Heart right ventricle (tissue), 16 donors: ENCODE data around the gene CST1. TPM values are rescaled to one million over a fixed set of nuclear protein-coding genes. Genes with fewer than 3 reads are reported as not detected.

Source experiments
- ATAC-seq, 8 donors: fragments of 200-7000 bp; cut with Tn5 transposase; one replicate each; pipeline ENCODE4 v1.9.1; 2020; ENCODE audit warnings: mild to moderate bottlenecking in 8 of 8, moderate library complexity in 8 of 8, moderate number of reproducible peaks in 1 of 8
- DNase-seq, 2 donors: peaks; one replicate each; pipeline ENCODE4 v3.0.0-alpha.2; 2020
- H3K27ac ChIP-seq, 10 donors: fragments of 200-600 bp; sonication (generic) in 2 of 10; one replicate each; pipeline versions ENCODE4 v1.5.0 to v1.8.0; 2020 to 2022; ENCODE audit warnings: mild to moderate bottlenecking in 3 of 10
- H3K27me3 ChIP-seq, 7 donors: fragments of 200-600 bp; one replicate each; pipeline ENCODE4 v1.8.0; 2021 to 2022; ENCODE audit warnings: mild to moderate bottlenecking in 2 of 7
- H3K36me3 ChIP-seq, 9 donors: fragments of 200-600 bp; sonication (generic) in 1 of 9; one replicate each; pipeline versions ENCODE4 v1.5.0 to v1.8.0; 2020 to 2022; ENCODE audit warnings: mild to moderate bottlenecking in 2 of 9
- H3K4me1 ChIP-seq, 9 donors: fragments of 200-600 bp; sonication (generic) in 1 of 9; one replicate each; pipeline versions ENCODE4 v1.5.0 to v1.8.0; 2020 to 2022; ENCODE audit warnings: mild to moderate bottlenecking in 4 of 9
- H3K4me3 ChIP-seq, 10 donors: fragments of 200-600 bp; sonication (generic) in 2 of 10; one replicate each; pipeline versions ENCODE4 v1.5.0 to v1.8.0; 2020 to 2022; ENCODE audit warnings: mild to moderate bottlenecking in 7 of 10, moderate library complexity in 2 of 10
- H3K9me3 ChIP-seq, 11 donors: fragments of 200-600 bp in 10 of 11; sonication (generic) in 2 of 11; one replicate each; pipeline versions ENCODE4 v1.5.0 to v1.8.0; 2013 to 2022; ENCODE audit warnings: mild to moderate bottlenecking in 2 of 11, control low read depth in 1 of 11, moderate library complexity in 1 of 11
- CTCF ChIP-seq, 9 donors: fragments of 200-600 bp; sonication (generic) in 2 of 9; IDR thresholded peaks; one replicate each; pipeline versions ENCODE4 v1.5.0 to v1.8.0; 2021 to 2022; ENCODE audit warnings: antibody characterized with exemption in 9 of 9, mild to moderate bottlenecking in 5 of 9, moderate library complexity in 1 of 9
- WGBS, 2 donors: extraction: QIAGEN DNeasy Blood & Tissue Kit; methylation state at CpG; one replicate each; pipeline ENCODE4 v1.1.7; 2013; ENCODE audit warnings: inconsistent platforms in 1 of 2; 5-methylcytosine and 5-hydroxymethylcytosine counted together
- intact Hi-C, 10 donors: fragments of 100-400 bp; cut with DNase I; formaldehyde crosslinking; loops; one replicate each; pipeline versions ENCODE4 v1.11.1 to v1.14.2; 2022
- polyA plus RNA-seq, 2 donors: library from polyadenylated mRNA; stranded (reverse); fragments of 200-250 nt; gene quantifications; one replicate each; pipeline ENCODE4 v1.2.3, GENCODE V29; 2013
- total RNA-seq, 10 donors: library from RNA; stranded (reverse); fragmentation: NEBNext Ultra II Directional in 3 of 10; extraction: Animal tissue kit (Norgen Biotek cat#: 25700) in 3 of 10; gene quantifications; one replicate each; pipeline versions ENCODE4 v1.2.1 to v1.2.4, GENCODE V29; 2021 to 2023
- donor health status: Arrhythmogenic right ventricular cardiomyopathy.
- donor health status: ischemic (EF 13 %, LVEDD 7.1; RV severe dilation, severe dysfunction).
- donor health status: healthy with polysubstance abuse.
- donor health status: DM: no; HTN: yes; CAD: no.
- donor health status: DM: no; HTN: no; CAD: no.
- donor health status: ischemic (EF 25% LVEDD 6.9; RV normal size, moderate dysfunction).
- donor health status: ischemic (EF 25% LVEDD 5.7; RV mildly dilated, moderate dysfunction).
- donor health status: healthy.
- donor health status: DM: yes; HTN: yes; CAD: no.
- donor health status: Ischemic cardiomyopathy.
- donor health status: ischemic (EF 35%, LVEDD 5.7; RV mildly dilated, moderate dysfunction).
- donor health status: nonischemic (EF 11% LVEDD 7.7; RV severe dilation, severe dysfunction).
- donor health status: DM: yes; HTN: yes; CAD: no.
- donor health status: PGD.
- donor health status: ischemic (EF 29% LVEDD 5.4; RV normal size, mild dysfunction).
- donor health status: nonischemic (EF 23%, LVEDD 6.1; RV moderate dilation, normal function).

CST1 gene
- total and polyA plus RNA-seq, 12 donors: not detected

DNA sequence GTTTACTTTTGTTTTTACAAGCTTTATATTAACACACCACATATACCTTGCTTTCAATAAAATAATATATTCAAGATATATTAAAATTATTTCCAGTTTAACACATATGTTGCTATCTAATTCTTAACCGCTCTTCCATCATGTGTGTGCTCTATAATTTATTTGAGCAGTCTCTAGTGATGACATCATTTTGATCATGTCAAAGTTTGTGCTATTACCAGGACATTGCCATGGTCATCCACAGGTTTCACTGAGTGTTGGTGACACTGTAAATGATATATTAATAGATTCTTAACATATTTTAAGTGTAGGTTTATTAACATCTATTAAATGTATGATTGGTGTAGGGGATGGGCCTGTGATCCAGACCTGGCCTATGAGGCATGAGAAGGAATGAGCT lies 44.8 kb downstream of the CST1 start:
- ATAC-seq (no peak), DNase-seq (no peak)
- no peak for TF ChIP-seq CTCF (IDR thresholded peaks at IDR 0.05)
- Histone ChIP-seq H3K4me1 (no peaks in the 10 kb centered on the region), H3K9me3 (no peaks in the 10 kb centered on the region), H3K27me3 (peaks cover 0 to 7% (median 6%) of the 10 kb centered on the region in 7 donors), H3K36me3 (no peaks in the 10 kb centered on the region), H3K4me3 (no peak overlapping the region), H3K27ac (no peak overlapping the region)
- intact Hi-C loops: no loop called here
- WGBS, 2 donors: 95% methylated on average over 1 of the region's 1 CpG

DNA sequence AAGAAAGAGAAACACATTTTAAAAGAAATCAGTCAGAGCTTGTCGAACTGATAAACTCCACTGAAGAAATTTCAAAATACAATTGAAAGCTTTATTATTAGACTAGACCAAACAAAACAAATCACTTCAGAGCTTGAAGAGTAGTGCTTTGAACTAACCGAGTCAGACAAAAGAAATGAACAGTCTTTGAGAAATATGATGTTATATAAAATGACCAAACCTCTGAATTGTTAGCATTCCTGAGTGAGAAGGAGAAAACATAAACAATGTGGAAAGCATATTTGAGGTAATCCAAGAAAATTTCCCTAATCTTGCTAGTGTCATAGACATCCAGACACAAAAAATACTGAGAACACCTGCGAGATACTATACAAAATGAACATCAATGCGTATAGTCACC lies 48.7 kb downstream of the CST1 start:
- 88 to 91% methylated on average over 4 of the region's 4 CpGs for WGBS, 2 donors
- no peaks in the 10 kb centered on the region for H3K4me1 ChIP-seq
- intact Hi-C loops: no loop called here
- TF ChIP-seq CTCF (IDR thresholded peaks at IDR 0.05): no peak
- no peak overlapping the region for H3K4me3 ChIP-seq
- no peak overlapping the region for H3K27ac ChIP-seq
- ATAC-seq: no peak
- H3K36me3 ChIP-seq: no peaks in the 10 kb centered on the region
- peaks cover 0 to 6% (median 0%) of the 10 kb centered on the region in 7 donors for H3K27me3 ChIP-seq
- H3K9me3 ChIP-seq: no peaks in the 10 kb centered on the region
- no peak for DNase-seq

GRCh38 chr20:23700931-23701330 lies 49.8 kb downstream of the CST1 start:
- Histone ChIP-seq H3K9me3 (no peaks in the 10 kb centered on the region), H3K36me3 (no peaks in the 10 kb centered on the region), H3K27me3 (peaks cover 0 to 6% (median 0%) of the 10 kb centered on the region in 7 donors), H3K4me1 (no peaks in the 10 kb centered on the region), H3K27ac (no peak overlapping the region), H3K4me3 (no peak overlapping the region)
- ATAC-seq: no peak
- 66 to 72% methylated on average over 3 of the region's 3 CpGs for WGBS, 2 donors
- TF ChIP-seq CTCF (IDR thresholded peaks at IDR 0.05): no peak
- intact Hi-C loops: no loop called here
- no peak for DNase-seq

GRCh38 chr20:23697947-23698346 lies 52.8 kb downstream of the CST1 start:
- Histone ChIP-seq H3K27ac (no peak overlapping the region), H3K4me3 (no peak overlapping the region), H3K27me3 (peaks cover 0 to 6% (median 0%) of the 10 kb centered on the region in 7 donors), H3K36me3 (no peaks in the 10 kb centered on the region), H3K4me1 (peaks cover 0 to 9% (median 5%) of the 10 kb centered on the region in 9 donors), H3K9me3 (no peaks in the 10 kb centered on the region)
- no peak for ATAC-seq
- no peak for TF ChIP-seq CTCF (IDR thresholded peaks at IDR 0.05)
- intact Hi-C loops: no loop called here
- 48 to 60% methylated on average over 1 of the region's 1 CpG for WGBS, 2 donors
- no peak for DNase-seq

Other genes with a start within 250 kb of the CST1 start
- not detected for gene CST9L, start 182.5 kb downstream of the CST1 start, total RNA-seq
- not detected for gene CST9L, start 182.5 kb downstream of the CST1 start, polyA plus RNA-seq
- not detected for gene CST9, start 145.0 kb downstream of the CST1 start, total RNA-seq
- not detected for gene CST9, start 145.0 kb downstream of the CST1 start, polyA plus RNA-seq
- 1,000 to 10,000 TPM in 1 of 10 donors, 100 to 1,000 TPM in 9; 395 to 1,066 (median 576) TPM for gene CST3, start 113.0 kb downstream of the CST1 start, total RNA-seq
- gene CST3, start 113.0 kb downstream of the CST1 start, polyA plus RNA-seq: 100 to 1,000 TPM; 633 to 805 TPM
- not detected for gene CST4, start 61.9 kb downstream of the CST1 start, total RNA-seq
- gene CST4, start 61.9 kb downstream of the CST1 start, polyA plus RNA-seq: not detected
- gene CST2, start 75.8 kb upstream of the CST1 start, total RNA-seq: under 1 TPM in 1 of 10 donors, not detected in 9; 0.75 TPM
- gene CST2, start 75.8 kb upstream of the CST1 start, polyA plus RNA-seq: not detected
- not detected for gene CST5, start 128.8 kb upstream of the CST1 start, total RNA-seq
- gene CST5, start 128.8 kb upstream of the CST1 start, polyA plus RNA-seq: not detected
- not detected for gene GGTLC1, start 237.8 kb upstream of the CST1 start, total RNA-seq
- gene GGTLC1, start 237.8 kb upstream of the CST1 start, polyA plus RNA-seq: not detected